Mucosa of stomach (tissue), 1 donor: ENCODE measurements around the gene C1orf56.

Experiments used
- H3K27me3 ChIP-seq: one replicate; pipeline ENCODE4 v1.7.0; 2013; ENCODE audit warnings: mild to moderate bottlenecking, low read length; ENCODE audit not compliant: control insufficient read depth, insufficient read depth
- H3K36me3 ChIP-seq: one replicate; pipeline ENCODE4 v1.7.0; 2013; ENCODE audit warnings: low read length; ENCODE audit not compliant: control insufficient read depth, insufficient read depth
- H3K4me1 ChIP-seq: one replicate; pipeline ENCODE4 v1.7.0; 2013; ENCODE audit warnings: mild to moderate bottlenecking, low read length; ENCODE audit not compliant: control insufficient read depth, insufficient read depth
- H3K4me3 ChIP-seq: one replicate; pipeline ENCODE4 v1.7.0; 2013; ENCODE audit warnings: low read length
- H3K9ac ChIP-seq: one replicate; pipeline ENCODE4 v1.7.0; 2013; ENCODE audit warnings: mild to moderate bottlenecking, low read length, moderate library complexity
- H3K9me3 ChIP-seq: one replicate; pipeline ENCODE4 v1.7.0; 2013; ENCODE audit warnings: mild to moderate bottlenecking, low read length, moderate library complexity; ENCODE audit not compliant: control insufficient read depth
- donor health status: Pancreatic carcinoma.

The C1orf56 gene

GRCh38 chr1:151047591-151047924, at the start of gene C1orf56:
C1orf56 (plus strand) TSS chr1:151047751; CDS start chr1:151047848, 97 bp downstream.
- Histone ChIP-seq H3K4me3 (peak within 1 kb of the TSS; percentile 86), H3K4me1 (peaks cover 20% of the 10 kb centered on the region), H3K27me3 (no peaks in the 10 kb centered on the region), H3K9ac (peak within 1 kb of the TSS; percentile 92), H3K36me3 (no peaks in the 10 kb centered on the region), H3K9me3 (no peaks in the 10 kb centered on the region)

GRCh38 chr1:150997949-150998348, 49.6 kb upstream of the C1orf56 start:
- no peaks in the 10 kb centered on the region for H3K27me3 ChIP-seq
- no peak overlapping the region for H3K4me3 ChIP-seq
- H3K4me1 ChIP-seq, result peaks cover 15% of the 10 kb centered on the region
- H3K36me3 ChIP-seq, result peaks cover 19% of the 10 kb centered on the region
- H3K9ac ChIP-seq, result no peak overlapping the region
- no peaks in the 10 kb centered on the region for H3K9me3 ChIP-seq

GRCh38 chr1:150999051-150999674, 48.4 kb upstream of the C1orf56 start:
- H3K4me1 ChIP-seq, result peaks cover 21% of the 10 kb centered on the region
- no peaks in the 10 kb centered on the region for H3K9me3 ChIP-seq
- H3K36me3 ChIP-seq, result peaks cover 19% of the 10 kb centered on the region
- H3K4me3 ChIP-seq, result no peak overlapping the region
- no peaks in the 10 kb centered on the region for H3K27me3 ChIP-seq
- H3K9ac ChIP-seq, result no peak overlapping the region

GRCh38 chr1:150999926-151000325, 47.6 kb upstream of the C1orf56 start:
- Histone ChIP-seq H3K36me3 (peaks cover 19% of the 10 kb centered on the region), H3K9me3 (no peaks in the 10 kb centered on the region), H3K4me1 (peaks cover 21% of the 10 kb centered on the region), H3K27me3 (no peaks in the 10 kb centered on the region), H3K4me3 (no peak overlapping the region), H3K9ac (no peak overlapping the region)

- peaks cover 19% of the 10 kb centered on the region for H3K36me3 ChIP-seq
- peaks cover 21% of the 10 kb centered on the region for H3K4me1 ChIP-seq
- H3K9me3 ChIP-seq, result no peaks in the 10 kb centered on the region
These were observed 47.1 kb upstream of the C1orf56 start for GRCh38 chr1:151000408-151000807.

GRCh38 chr1:151001602-151002001, 45.9 kb upstream of the C1orf56 start:
- Histone ChIP-seq H3K4me1 (peaks cover 15% of the 10 kb centered on the region), H3K36me3 (peaks cover 19% of the 10 kb centered on the region), H3K9ac (no peak overlapping the region), H3K9me3 (no peaks in the 10 kb centered on the region), H3K4me3 (no peak overlapping the region), H3K27me3 (no peaks in the 10 kb centered on the region)

More at GRCh38 chr1:151000408-151000807, 47.1 kb upstream of the C1orf56 start:
- no peak overlapping the region for H3K9ac ChIP-seq
- no peak overlapping the region for H3K4me3 ChIP-seq
- H3K27me3 ChIP-seq, result no peaks in the 10 kb centered on the region

GRCh38 chr1:151002051-151002450, 45.5 kb upstream of the C1orf56 start:
- Histone ChIP-seq H3K4me1 (peaks cover 18% of the 10 kb centered on the region), H3K9me3 (no peaks in the 10 kb centered on the region), H3K36me3 (peaks cover 17% of the 10 kb centered on the region), H3K4me3 (no peak overlapping the region), H3K27me3 (no peaks in the 10 kb centered on the region), H3K9ac (no peak overlapping the region)

GRCh38 chr1:151002611-151003010, 44.9 kb upstream of the C1orf56 start:
- Histone ChIP-seq H3K9me3 (no peaks in the 10 kb centered on the region), H3K27me3 (no peaks in the 10 kb centered on the region), H3K4me3 (no peak overlapping the region), H3K9ac (peak overlapping the region; percentile 14), H3K4me1 (peaks cover 24% of the 10 kb centered on the region), H3K36me3 (peaks cover 12% of the 10 kb centered on the region)

- Histone ChIP-seq H3K27me3 (no peaks in the 10 kb centered on the region), H3K9me3 (no peaks in the 10 kb centered on the region), H3K9ac (peak overlapping the region; percentile 14), H3K36me3 (peaks cover 6% of the 10 kb centered on the region), H3K4me3 (no peak overlapping the region), H3K4me1 (peaks cover 28% of the 10 kb centered on the region)
These were observed 44.4 kb upstream of the C1orf56 start for GRCh38 chr1:151003180-151003579.

GRCh38 chr1:151005729-151006319, 41.7 kb upstream of the C1orf56 start:
- peaks cover 6% of the 10 kb centered on the region for H3K36me3 ChIP-seq
- H3K4me3 ChIP-seq, result peak overlapping the region; percentile 66
- peaks cover 35% of the 10 kb centered on the region for H3K4me1 ChIP-seq
- H3K9ac ChIP-seq, result peak overlapping the region; percentile 90
- no peaks in the 10 kb centered on the region for H3K9me3 ChIP-seq
- H3K27me3 ChIP-seq, result no peaks in the 10 kb centered on the region

- Histone ChIP-seq H3K4me3 (peak within 1 kb of the TSS; percentile 66), H3K27me3 (no peaks in the 10 kb centered on the region), H3K9me3 (no peaks in the 10 kb centered on the region), H3K36me3 (peaks cover 6% of the 10 kb centered on the region), H3K9ac (peak within 1 kb of the TSS; percentile 90), H3K4me1 (peaks cover 35% of the 10 kb centered on the region)
These were observed 41.1 kb upstream of the C1orf56 start, which contains the start of gene MINDY1 for GRCh38 chr1:151006327-151007052. MINDY1 (minus strand) TSS chr1:151006902; CDS start chr1:151002617, 4,285 bp downstream.

- Histone ChIP-seq H3K4me1 (peaks cover 31% of the 10 kb centered on the region), H3K4me3 (no peak overlapping the region), H3K9me3 (no peaks in the 10 kb centered on the region), H3K9ac (peak overlapping the region; percentile 17), H3K27me3 (no peaks in the 10 kb centered on the region), H3K36me3 (no peaks in the 10 kb centered on the region)
These were observed 39.7 kb upstream of the C1orf56 start for GRCh38 chr1:151007853-151008243.
